HG03066 (cell line): ENCODE data around the gene PPP3R2.

Experiments
- ATAC-seq: cut with Tn5 transposase; IDR thresholded peaks from one replicate; pipeline ENCODE4 v1.9.1; 2021; ENCODE audit warnings: low read depth; ENCODE audit not compliant: unreplicated experiment

PPP3R2 gene, protein sequence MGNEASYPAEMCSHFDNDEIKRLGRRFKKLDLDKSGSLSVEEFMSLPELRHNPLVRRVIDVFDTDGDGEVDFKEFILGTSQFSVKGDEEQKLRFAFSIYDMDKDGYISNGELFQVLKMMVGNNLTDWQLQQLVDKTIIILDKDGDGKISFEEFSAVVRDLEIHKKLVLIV

GRCh38 chr9:101594796-101595195 lies at the start of gene PPP3R2:
PPP3R2 (minus strand) TSS chr9:101594969; CDS start chr9:101594921, 48 bp downstream.
- no peak for ATAC-seq

DNA sequence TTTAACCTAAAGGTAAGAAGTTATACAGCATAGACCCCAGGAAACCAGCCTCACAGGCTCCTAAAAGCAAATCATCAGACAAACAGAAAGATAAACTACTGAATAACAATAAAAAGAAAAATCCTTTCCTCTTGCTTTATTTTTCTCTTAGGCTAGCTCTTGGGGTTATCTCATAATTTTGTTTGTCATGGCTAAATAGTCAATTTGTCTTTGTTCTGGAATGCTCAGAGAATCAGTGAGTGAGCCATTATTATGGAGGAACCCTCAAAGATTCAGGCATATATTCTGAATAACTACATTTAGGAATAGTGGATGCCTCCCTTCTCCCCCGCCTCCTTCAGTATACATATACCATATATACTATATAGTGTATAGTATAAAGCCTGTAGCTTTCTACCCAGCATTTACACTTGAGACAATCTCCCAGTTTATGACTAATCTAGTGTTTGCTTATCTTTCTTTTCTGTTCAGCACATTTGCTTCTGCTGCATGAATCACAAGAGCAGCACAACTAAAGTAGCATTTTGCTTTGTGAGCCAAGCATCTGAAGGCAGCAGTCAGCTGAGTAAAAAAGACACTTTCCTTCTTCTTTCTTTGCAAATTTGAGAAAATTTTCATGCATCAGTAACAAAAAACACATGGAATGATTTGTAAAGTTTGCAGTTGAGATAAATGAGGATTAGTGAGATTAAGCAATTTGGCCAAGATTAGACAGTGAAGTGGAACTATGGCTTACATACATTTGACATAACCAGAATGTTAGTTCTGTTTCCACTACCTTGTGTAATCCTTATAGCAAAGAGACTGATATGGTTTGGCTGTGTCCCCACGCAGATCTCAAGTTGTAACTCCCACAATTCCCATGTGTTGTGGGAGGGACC lies 45.3 kb upstream of the PPP3R2 start:
- ATAC-seq = no peak

DNA sequence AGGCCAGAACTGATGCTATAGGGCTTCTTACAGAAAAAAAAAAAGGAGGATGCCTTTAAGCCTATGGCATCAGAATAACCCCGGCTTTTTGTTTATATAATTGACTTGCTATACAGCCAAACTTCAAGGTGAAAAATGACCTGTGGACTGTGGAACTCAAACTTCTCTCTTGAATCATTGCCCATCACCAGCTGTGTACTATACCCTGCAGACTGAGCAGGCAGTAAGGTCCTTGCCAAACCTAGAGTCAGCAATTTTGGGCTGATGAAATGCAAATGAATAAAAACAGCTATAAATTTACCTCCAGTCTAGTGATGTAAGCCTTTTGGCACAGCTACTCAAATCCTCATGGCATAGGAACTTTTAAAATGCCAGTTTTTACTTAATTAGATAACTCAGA lies 44.5 kb upstream of the PPP3R2 start:
- no peak for ATAC-seq

GRCh38 chr9:101636247-101636646 lies 41.5 kb upstream of the PPP3R2 start:
- no peak for ATAC-seq

- no peak for ATAC-seq
These were observed 40.7 kb upstream of the PPP3R2 start for GRCh38 chr9:101635473-101635872.

DNA sequence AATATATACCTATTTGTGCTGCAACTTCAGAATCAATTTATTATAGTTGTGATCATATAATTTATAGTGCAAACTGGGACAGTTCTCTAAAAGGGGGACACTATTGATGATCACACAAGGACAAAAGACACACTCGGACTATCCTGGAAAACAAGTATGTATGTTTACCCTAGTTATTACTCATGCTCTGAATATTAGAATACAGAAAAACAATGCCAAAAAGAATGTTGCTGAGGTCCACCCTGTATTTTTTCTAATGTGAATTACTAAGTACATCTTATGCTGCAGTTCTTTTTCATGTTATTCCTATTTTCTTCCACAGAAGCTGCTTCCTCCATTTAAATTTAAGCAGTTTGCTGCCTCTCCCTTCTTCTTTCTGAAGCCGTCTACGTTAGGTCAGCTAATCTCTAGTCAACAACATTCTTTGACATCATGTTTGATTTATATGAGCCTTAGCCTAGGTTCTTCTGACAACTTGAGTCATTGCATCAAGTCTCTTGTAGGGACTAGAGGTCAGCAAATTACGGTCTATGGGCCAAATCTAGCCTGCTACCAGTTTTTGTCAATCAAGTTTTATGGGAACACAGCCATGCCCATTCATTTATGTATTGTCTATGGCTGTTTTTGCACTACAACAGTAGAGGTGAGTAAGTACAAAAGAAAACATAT lies 40.1 kb upstream of the PPP3R2 start:
- ATAC-seq = no peak

- ATAC-seq = no peak
These were observed 37.8 kb upstream of the PPP3R2 start for GRCh38 chr9:101632611-101633010.

- ATAC-seq = no peak
These were observed 37.1 kb upstream of the PPP3R2 start for GRCh38 chr9:101631892-101632291.

DNA sequence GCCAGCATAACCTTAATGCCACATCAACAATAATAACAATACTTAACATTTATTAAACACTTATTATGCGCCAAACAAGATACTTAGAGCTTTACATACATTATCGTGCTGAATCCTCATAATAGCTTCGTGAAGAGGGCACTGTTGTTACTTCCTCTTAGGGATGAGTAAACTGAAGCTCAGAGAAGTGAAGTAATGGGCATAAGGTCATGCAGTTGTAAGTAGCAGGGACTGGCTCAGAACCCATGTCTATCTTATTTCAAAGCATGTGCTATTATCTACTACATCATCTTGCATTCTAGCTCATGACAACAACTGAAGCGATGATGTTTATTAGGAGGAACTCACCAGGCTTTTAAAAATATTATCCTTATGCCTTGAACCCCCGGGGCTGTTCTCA lies 34.9 kb upstream of the PPP3R2 start:
- ATAC-seq = no peak

DNA sequence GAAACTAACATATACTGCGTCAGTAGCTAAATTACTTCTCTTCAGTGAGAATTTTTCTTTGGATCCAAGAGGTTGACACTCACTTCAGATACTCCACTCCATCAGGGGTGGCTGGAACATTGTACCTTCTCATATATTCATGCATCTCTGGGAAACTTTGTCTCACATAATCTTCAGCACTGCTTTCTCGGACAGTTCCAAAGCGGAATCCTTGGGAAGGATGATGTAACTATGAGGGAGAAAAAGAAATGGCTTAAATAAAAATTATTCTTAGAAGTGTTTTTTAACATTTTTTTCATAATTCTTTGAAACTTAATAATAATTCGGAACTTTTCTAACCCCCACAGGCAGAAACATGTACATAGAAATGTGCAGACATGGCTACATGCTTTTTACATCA lies 33.4 kb upstream of the PPP3R2 start:
- no peak for ATAC-seq

- ATAC-seq = no peak
These were observed 31.5 kb upstream of the PPP3R2 start for GRCh38 chr9:101626295-101626694.

DNA sequence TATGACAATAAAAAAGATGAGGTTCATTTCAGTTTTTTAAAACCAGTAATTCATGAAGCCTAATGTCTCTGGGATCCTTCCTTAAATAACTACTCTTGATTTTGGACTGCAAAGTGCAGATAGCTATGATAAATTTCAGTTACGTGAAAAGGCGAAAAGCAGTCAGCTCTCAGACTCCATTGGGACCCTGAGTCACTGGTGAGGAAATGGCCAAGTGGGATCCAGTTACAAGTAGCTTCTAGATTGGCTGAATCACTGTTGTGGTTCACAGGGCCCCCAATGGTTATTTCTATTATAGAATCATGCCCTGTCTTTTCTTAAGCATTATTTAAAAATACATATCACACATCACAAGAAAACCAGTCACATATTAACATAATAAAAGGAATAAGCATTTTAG lies 31.1 kb upstream of the PPP3R2 start:
- no peak for ATAC-seq

DNA sequence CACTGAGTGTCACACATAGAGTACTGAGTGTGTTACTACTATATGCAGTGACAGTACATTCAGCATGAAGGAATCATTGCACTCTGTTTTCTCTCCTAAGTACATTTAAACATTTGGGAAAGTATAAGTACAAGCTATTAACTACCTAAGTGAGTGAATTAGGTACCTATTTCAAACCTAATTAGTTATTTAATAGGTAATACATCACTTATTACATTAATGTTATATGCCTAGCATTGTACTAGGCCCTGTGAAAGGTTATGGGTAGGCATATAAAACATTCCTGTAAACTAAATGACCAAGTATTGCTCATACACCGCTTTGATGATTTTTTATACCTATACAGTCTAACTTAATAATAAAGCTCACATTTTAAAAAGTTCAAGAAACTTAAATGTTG lies 25.7 kb upstream of the PPP3R2 start:
- no peak for ATAC-seq

DNA sequence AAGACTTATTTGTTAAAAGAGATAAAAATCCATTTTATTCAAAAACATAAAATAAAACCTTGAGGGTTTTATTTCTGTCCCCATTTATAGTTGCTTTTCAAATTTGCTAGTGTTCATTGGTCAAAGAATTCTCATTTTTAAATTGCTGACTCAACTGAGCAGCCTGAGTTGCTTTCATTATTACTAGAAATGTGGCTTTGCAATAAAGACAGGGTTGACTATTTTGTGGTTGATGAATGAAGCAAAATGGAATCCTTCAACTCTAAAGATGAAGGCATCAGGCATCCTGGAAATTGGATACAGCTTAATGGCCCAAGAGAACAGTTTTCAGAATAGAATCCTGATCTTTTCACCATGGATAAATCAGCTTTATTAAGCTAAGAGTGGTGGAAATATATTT lies 23.9 kb upstream of the PPP3R2 start:
- no peak for ATAC-seq

- ATAC-seq = no peak
These were observed 10.8 kb upstream of the PPP3R2 start for GRCh38 chr9:101605547-101605946.

GRCh38 chr9:101604296-101604695 lies 9.5 kb upstream of the PPP3R2 start:
- no peak for ATAC-seq

DNA sequence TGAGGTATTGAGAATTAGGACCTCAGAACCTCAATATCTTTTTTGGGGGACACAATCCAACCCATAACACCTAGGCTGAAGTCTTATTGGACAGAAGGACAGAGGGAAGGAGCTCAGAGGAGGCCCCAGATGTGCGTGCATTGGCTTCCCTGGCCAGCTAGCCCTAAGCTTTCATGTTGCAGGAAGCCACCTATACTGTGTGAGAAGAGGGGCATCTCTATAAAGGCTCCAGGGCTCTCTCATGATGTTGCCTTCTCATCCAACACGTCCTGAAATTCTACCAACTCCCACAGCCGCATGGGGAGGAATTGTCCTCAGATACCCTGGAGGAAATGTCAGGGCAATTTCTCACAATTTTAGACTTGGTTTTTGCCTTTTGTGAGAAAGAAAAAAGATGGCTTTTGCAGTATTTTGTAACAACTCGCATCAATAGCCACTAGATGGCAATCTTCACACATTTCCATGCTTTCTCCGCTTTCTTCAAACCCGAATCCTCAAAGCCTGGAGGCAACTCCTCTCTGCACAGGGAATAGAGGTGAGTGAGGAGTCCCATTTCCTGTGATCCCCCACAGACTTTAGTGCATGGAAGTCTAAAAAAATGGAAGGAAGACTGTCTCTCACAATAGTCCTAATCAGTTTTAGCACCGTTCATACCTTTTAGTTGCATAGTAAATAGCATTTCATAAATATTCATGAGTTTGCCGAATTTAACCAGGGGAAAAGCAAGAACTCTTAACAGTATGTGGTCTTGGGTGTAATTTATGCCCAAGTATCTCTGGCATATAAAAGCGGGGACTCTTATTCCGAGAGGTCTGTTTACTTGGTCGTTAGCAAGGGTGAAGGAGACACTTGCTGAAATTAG lies 7.4 kb upstream of the PPP3R2 start:
- peak; percentile 59 for ATAC-seq

- no peak for ATAC-seq
These were observed 1.4 kb downstream of the PPP3R2 start for GRCh38 chr9:101593345-101593744.

DNA sequence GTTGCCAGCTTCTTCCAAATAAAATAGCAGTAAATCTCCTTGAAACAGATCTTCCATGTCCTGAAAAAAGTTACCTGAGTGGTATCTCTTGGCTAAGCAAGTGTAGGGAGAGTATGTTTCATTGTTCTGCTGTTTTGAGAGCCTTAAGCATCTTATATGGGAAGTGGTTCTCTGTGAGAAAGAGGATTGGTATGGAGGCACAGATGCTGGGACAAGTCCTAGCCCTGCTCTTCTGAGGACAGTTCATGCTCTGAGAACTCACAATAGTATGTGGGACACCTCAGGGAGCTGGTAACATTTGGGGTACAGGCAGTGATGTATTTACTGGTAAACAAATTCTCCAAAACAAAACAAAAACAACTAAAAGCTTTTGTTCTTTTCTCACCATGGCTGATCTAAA lies 2.0 kb downstream of the PPP3R2 start:
- ATAC-seq = no peak

DNA sequence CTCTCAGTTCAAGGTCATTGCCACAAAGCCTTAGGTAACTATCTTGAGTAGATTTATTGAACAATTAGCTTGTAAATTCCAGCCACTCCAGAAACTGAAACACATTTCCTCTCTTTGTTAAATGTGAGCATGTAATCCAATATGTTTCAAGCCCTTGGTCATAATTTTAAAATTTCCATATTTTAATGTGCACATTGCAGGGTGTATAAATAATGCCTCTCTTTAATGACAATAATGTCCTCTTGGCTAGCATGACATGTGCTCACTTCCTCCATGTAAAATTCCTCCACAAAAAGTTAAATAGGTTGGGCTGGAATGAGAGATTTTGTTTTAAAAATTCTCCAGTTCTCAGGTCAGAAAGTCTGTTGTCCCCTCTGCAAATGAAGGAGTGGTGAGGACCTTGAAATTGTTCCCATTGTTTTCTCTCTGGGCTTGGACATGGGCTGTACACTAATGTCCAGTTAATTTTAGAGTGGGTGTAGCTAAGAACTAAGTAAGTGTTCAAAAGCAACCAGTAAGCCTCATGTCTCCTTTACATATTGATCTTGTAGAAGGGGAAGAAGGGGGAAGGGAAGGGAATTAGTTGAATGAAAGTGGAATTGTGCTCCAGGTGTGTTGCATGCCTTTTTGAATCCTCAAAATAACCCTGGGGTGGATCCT lies 2.9 kb downstream of the PPP3R2 start:
- no peak for ATAC-seq
